Right lobe of liver (tissue), 4 donors: ENCODE data around the gene AKT3.
"Not testable (repeated sequence)": the region's sequence is repeated elsewhere in the genome, so short reads cannot be mapped to it uniquely, and the experiment has no call there.

Experiments
- POLR2A ChIP-seq: fragments of 450-650 bp; IDR thresholded peaks from one replicate; pipeline ENCODE4 v1.6.1; 2017; ENCODE audit warnings: antibody characterized with exemption, mild to moderate bottlenecking
- TF ChIP-seq, protein P1 (sequence below), 4 donors: fragments of 200-600 bp in 3 of 4; fragments of 450-650 bp in 1 of 4; IDR thresholded peaks; one replicate each; pipeline versions ENCODE4 v1.5.1 to v1.8.0; 2016 to 2022; ENCODE audit warnings: antibody characterized with exemption in 4 of 4, mild to moderate bottlenecking in 2 of 4
- donor health status: DM: no; HTN: no; CAD: no.
- donor health status: DM: no; HTN: no; CAD: no.
- donor health status: DM: no; HTN: yes; CAD: no.

DNA sequence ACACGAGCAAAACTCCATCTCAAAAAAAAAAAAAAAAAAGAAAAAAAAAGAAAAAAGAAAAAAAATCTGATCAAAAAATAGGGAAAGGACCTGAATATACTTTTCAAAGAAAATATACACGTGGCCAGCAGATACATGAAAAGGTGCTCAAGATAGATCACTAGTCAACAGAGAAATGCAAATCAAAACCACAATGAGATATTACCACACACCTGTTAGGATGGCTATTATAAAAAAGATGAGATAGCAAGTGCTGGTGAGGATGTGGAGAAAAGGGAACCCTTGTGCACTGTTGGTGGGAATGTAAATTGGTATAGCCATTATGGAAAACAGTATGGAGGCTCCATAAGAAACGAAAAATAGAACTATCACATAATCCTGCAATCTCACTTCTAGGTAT lies 260.8 kb downstream of the AKT3 start:
- TF ChIP-seq POLR2A, result not testable (repeated sequence)
- TF ChIP-seq, protein P1, sequence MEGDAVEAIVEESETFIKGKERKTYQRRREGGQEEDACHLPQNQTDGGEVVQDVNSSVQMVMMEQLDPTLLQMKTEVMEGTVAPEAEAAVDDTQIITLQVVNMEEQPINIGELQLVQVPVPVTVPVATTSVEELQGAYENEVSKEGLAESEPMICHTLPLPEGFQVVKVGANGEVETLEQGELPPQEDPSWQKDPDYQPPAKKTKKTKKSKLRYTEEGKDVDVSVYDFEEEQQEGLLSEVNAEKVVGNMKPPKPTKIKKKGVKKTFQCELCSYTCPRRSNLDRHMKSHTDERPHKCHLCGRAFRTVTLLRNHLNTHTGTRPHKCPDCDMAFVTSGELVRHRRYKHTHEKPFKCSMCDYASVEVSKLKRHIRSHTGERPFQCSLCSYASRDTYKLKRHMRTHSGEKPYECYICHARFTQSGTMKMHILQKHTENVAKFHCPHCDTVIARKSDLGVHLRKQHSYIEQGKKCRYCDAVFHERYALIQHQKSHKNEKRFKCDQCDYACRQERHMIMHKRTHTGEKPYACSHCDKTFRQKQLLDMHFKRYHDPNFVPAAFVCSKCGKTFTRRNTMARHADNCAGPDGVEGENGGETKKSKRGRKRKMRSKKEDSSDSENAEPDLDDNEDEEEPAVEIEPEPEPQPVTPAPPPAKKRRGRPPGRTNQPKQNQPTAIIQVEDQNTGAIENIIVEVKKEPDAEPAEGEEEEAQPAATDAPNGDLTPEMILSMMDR (IDR thresholded peaks at IDR 0.05), result not testable (repeated sequence)
